NCI-H345 (cell line): ENCODE data around the gene FGGY.

Experiments used
- DNase-seq: peaks from one replicate; lab custom pipeline; 2025; lab: John Stamatoyannopoulos, UW

FGGY gene

GRCh38 chr1:59678493-59679228 is 381.8 kb downstream of the FGGY start:
- no peak for DNase-seq

GRCh38 chr1:59680044-59680443 is 383.1 kb downstream of the FGGY start:
- DNase-seq, result no peak

GRCh38 chr1:59682396-59683080 is 385.6 kb downstream of the FGGY start:
- no peak for DNase-seq

- DNase-seq, result no peak
Observed at GRCh38 chr1:59683197-59683596, 386.3 kb downstream of the FGGY start.

GRCh38 chr1:59684698-59685097 is 387.8 kb downstream of the FGGY start:
- DNase-seq, result no peak

GRCh38 chr1:59685101-59685500 is 388.2 kb downstream of the FGGY start:
- DNase-seq, result no peak

GRCh38 chr1:59685666-59686065 is 388.8 kb downstream of the FGGY start:
- DNase-seq, result peak; percentile 78

- peak; percentile 86 for DNase-seq
Observed at GRCh38 chr1:59686170-59686569, 389.3 kb downstream of the FGGY start.

- no peak for DNase-seq
Observed at GRCh38 chr1:59686574-59686973, 389.7 kb downstream of the FGGY start.

GRCh38 chr1:59687081-59687480 is 390.2 kb downstream of the FGGY start:
- DNase-seq, result no peak

- no peak for DNase-seq
Observed at GRCh38 chr1:59688976-59689375, 392.1 kb downstream of the FGGY start.

- DNase-seq, result peak; percentile 14
Observed at GRCh38 chr1:59689730-59690129, 392.8 kb downstream of the FGGY start.

- DNase-seq, result no peak
Observed at GRCh38 chr1:59690171-59690930, 393.5 kb downstream of the FGGY start.

GRCh38 chr1:59691261-59691660 is 394.4 kb downstream of the FGGY start:
- DNase-seq, result no peak

- peak; percentile 25 for DNase-seq
Observed at GRCh38 chr1:59692591-59692990, 395.7 kb downstream of the FGGY start.

GRCh38 chr1:59693406-59693805 is 396.5 kb downstream of the FGGY start:
- DNase-seq, result no peak

GRCh38 chr1:59695252-59695651 is 398.4 kb downstream of the FGGY start:
- no peak for DNase-seq

GRCh38 chr1:59696421-59697115 is 399.7 kb downstream of the FGGY start:
- no peak for DNase-seq

- DNase-seq, result no peak
Observed at GRCh38 chr1:59697150-59697800, 400.4 kb downstream of the FGGY start.

- DNase-seq, result no peak
Observed at GRCh38 chr1:59698386-59698785, 401.5 kb downstream of the FGGY start.

GRCh38 chr1:59699227-59699847 is 402.4 kb downstream of the FGGY start:
- peak; percentile 43 for DNase-seq
